Urinary bladder (tissue), 2 donors: ENCODE measurements around the gene IFNE. TPM values are rescaled to one million over a fixed set of nuclear protein-coding genes. Genes with fewer than 3 reads are reported as not detected.

ENCODE experiments used
- polyA plus RNA-seq: library from polyadenylated mRNA; stranded (reverse); fragments of 200-250 nt; gene quantifications from one replicate; pipeline ENCODE4 v1.2.3, GENCODE V29; 2013
- small RNA-seq: library from RNA; depleted of rRNA; stranded (forward); fragments of <200 nt; gene quantifications from one replicate; pipeline ENCODE3, GENCODE V24; 2014
- total RNA-seq: library from RNA; depleted of rRNA; stranded (reverse); fragments of >200 nt; gene quantifications from one replicate; pipeline ENCODE4 v1.2.3, GENCODE V29; 2014
- donor health status: healthy.

IFNE gene
- total and polyA plus RNA-seq, 2 donors = 0.29 to 1.3 TPM

Small RNAs within 50 kb of the gene (small RNA-seq; reads per million reads assigned to genes)
- gene MIR31 (119 reads per million, percentile 97 among the genes with 10 or more reads in this experiment), gene RF00157 (not detected)

Other genes with a start within 250 kb of the IFNE start
- not detected for gene IFNA14, start 242.3 kb downstream of the IFNE start, total RNA-seq
- not detected for gene IFNA14, start 242.3 kb downstream of the IFNE start, polyA plus RNA-seq
- not detected for gene IFNA5, start 177.0 kb downstream of the IFNE start, total RNA-seq
- not detected for gene IFNA5, start 177.0 kb downstream of the IFNE start, polyA plus RNA-seq
- gene KLHL9, start 146.9 kb downstream of the IFNE start, total RNA-seq = 45.7 TPM
- gene KLHL9, start 146.9 kb downstream of the IFNE start, polyA plus RNA-seq = 15.3 TPM
- not detected for gene IFNA6, start 131.4 kb downstream of the IFNE start, total RNA-seq
- gene IFNA6, start 131.4 kb downstream of the IFNE start, polyA plus RNA-seq = not detected
- not detected for gene IFNA13, start 114.3 kb downstream of the IFNE start, total RNA-seq
- gene IFNA13, start 114.3 kb downstream of the IFNE start, polyA plus RNA-seq = not detected
- not detected for gene IFNA2, start 96.9 kb downstream of the IFNE start, total RNA-seq
- not detected for gene IFNA2, start 96.9 kb downstream of the IFNE start, polyA plus RNA-seq
- gene IFNA8, start 73.2 kb downstream of the IFNE start, total RNA-seq = not detected
- gene IFNA8, start 73.2 kb downstream of the IFNE start, polyA plus RNA-seq = not detected
- gene IFNA1, start 41.9 kb downstream of the IFNE start, total RNA-seq = not detected
- gene IFNA1, start 41.9 kb downstream of the IFNE start, polyA plus RNA-seq = not detected